Fibroblast of lung (primary cell): ENCODE results near the gene MRPS34.

Experiments
- CTCF ChIP-seq, 2 donors: IDR thresholded peaks in 1 of 2; conservative IDR thresholded peaks in 1 of 2; 1 replicate in 1 of 2; 2 replicates in 1 of 2; pipeline ENCODE4 v1.5.1; 2011 to 2012; ENCODE audit warnings: low read length in 2 of 2, control low read depth in 1 of 2, inconsistent platforms in 1 of 2, low read depth in 1 of 2, mild to moderate bottlenecking in 1 of 2
- EZH2 ChIP-seq: IDR thresholded peaks from 2 replicates; pipeline ENCODE4 v1.5.1; 2012; ENCODE audit warnings: low read length, control low read depth, mild to moderate bottlenecking; ENCODE audit errors: missing control alignments

- TF ChIP-seq CTCF (conservative IDR thresholded peaks at IDR 0.05 in 1 of 2, IDR thresholded peaks at IDR 0.05 in 1 of 2; ENCODE audit: low read depth in 1 of 2, low read length in 2 of 2) (no peak), EZH2 (no peak)
Observed at GRCh38 chr16:1746693-1747195, 26.2 kb downstream of the MRPS34 start.
